IPS DF 6.9 (cell line): ENCODE results near the gene CTNNA2.

Experiments
- DNase-seq: peaks from one replicate; pipeline ENCODE4 v3.0.0-alpha.2; 2013; ENCODE audit warnings: low read depth, low spot score
- H3K27ac ChIP-seq: one replicate; pipeline ENCODE4 v1.5.1; 2013; ENCODE audit warnings: low read length, control low read depth
- H3K27me3 ChIP-seq: 2 replicates; pipeline ENCODE4 v1.6.1; 2013; ENCODE audit warnings: mild to moderate bottlenecking, low read length; ENCODE audit not compliant: control insufficient read depth, insufficient read depth
- H3K36me3 ChIP-seq: 2 replicates; pipeline ENCODE4 v1.6.1; 2013; ENCODE audit warnings: low read length; ENCODE audit not compliant: control insufficient read depth, insufficient read depth
- H3K4me1 ChIP-seq: 2 replicates; pipeline ENCODE4 v1.6.1; 2013; ENCODE audit warnings: low read length; ENCODE audit not compliant: control insufficient read depth, insufficient read depth
- H3K4me3 ChIP-seq: 2 replicates; pipeline ENCODE4 v1.5.1; 2013; ENCODE audit warnings: mild to moderate bottlenecking, low read length
- H3K9me3 ChIP-seq: 2 replicates; pipeline ENCODE4 v1.6.1; 2013; ENCODE audit warnings: low read length, inconsistent platforms; ENCODE audit not compliant: control insufficient read depth, insufficient read depth
- WGBS: extraction: QIAGEN DNeasy Blood & Tissue Kit; methylation state at CpG from one replicate; pipeline ENCODE4 v1.1.7; 2013; ENCODE audit warnings: mixed read lengths, missing lambda C conversion rate; ENCODE audit not compliant: insufficient read length, insufficient coverage; 5-methylcytosine and 5-hydroxymethylcytosine counted together

CTNNA2 gene

GRCh38 chr2:80365762-80366161 is 852.9 kb downstream of the CTNNA2 start:
- no peaks in the 10 kb centered on the region for H3K27me3 ChIP-seq
- H3K27ac ChIP-seq: no peak overlapping the region
- H3K9me3 ChIP-seq: no peaks in the 10 kb centered on the region
- WGBS: no CpG with 5 or more reads among the region's 3 CpGs
- no peak overlapping the region for H3K4me3 ChIP-seq
- no peaks in the 10 kb centered on the region for H3K4me1 ChIP-seq
- H3K36me3 ChIP-seq: no peaks in the 10 kb centered on the region
- no peak for DNase-seq

- Histone ChIP-seq H3K36me3 (no peaks in the 10 kb centered on the region), H3K4me3 (no peak overlapping the region), H3K27me3 (no peaks in the 10 kb centered on the region), H3K4me1 (no peaks in the 10 kb centered on the region), H3K27ac (no peak overlapping the region), H3K9me3 (no peaks in the 10 kb centered on the region)
- no CpG with 5 or more reads among the region's 3 CpGs for WGBS
- no peak for DNase-seq
These were observed 857.6 kb downstream of the CTNNA2 start for GRCh38 chr2:80370375-80371009.

GRCh38 chr2:80374105-80374504 is 861.3 kb downstream of the CTNNA2 start:
- no peaks in the 10 kb centered on the region for H3K36me3 ChIP-seq
- H3K4me3 ChIP-seq: no peak overlapping the region
- H3K27ac ChIP-seq: no peak overlapping the region
- DNase-seq: no peak
- no peaks in the 10 kb centered on the region for H3K4me1 ChIP-seq
- no peaks in the 10 kb centered on the region for H3K9me3 ChIP-seq
- H3K27me3 ChIP-seq: no peaks in the 10 kb centered on the region
- no CpG with 5 or more reads among the region's 3 CpGs for WGBS

- DNase-seq: no peak
- Histone ChIP-seq H3K27ac (no peak overlapping the region), H3K27me3 (no peaks in the 10 kb centered on the region), H3K36me3 (no peaks in the 10 kb centered on the region), H3K4me3 (no peak overlapping the region), H3K9me3 (no peaks in the 10 kb centered on the region), H3K4me1 (no peaks in the 10 kb centered on the region)
These were observed 864.2 kb downstream of the CTNNA2 start for GRCh38 chr2:80377071-80377470.

- Histone ChIP-seq H3K27me3 (no peaks in the 10 kb centered on the region), H3K36me3 (no peaks in the 10 kb centered on the region), H3K4me3 (no peak overlapping the region), H3K4me1 (no peaks in the 10 kb centered on the region), H3K9me3 (no peaks in the 10 kb centered on the region), H3K27ac (no peak overlapping the region)
- WGBS: no CpG with 5 or more reads among the region's 3 CpGs
- DNase-seq: no peak
These were observed 867.9 kb downstream of the CTNNA2 start for GRCh38 chr2:80380736-80381135.

GRCh38 chr2:80381666-80382065 is 868.8 kb downstream of the CTNNA2 start:
- H3K4me1 ChIP-seq: no peaks in the 10 kb centered on the region
- no peaks in the 10 kb centered on the region for H3K27me3 ChIP-seq
- no peaks in the 10 kb centered on the region for H3K36me3 ChIP-seq
- DNase-seq: no peak
- no CpG with 5 or more reads among the region's 3 CpGs for WGBS
- H3K27ac ChIP-seq: no peak overlapping the region
- no peak overlapping the region for H3K4me3 ChIP-seq
- no peaks in the 10 kb centered on the region for H3K9me3 ChIP-seq

GRCh38 chr2:80392441-80392840 is 879.6 kb downstream of the CTNNA2 start:
- H3K4me3 ChIP-seq: no peak overlapping the region
- WGBS: no CpG with 5 or more reads among the region's 2 CpGs
- H3K36me3 ChIP-seq: no peaks in the 10 kb centered on the region
- H3K4me1 ChIP-seq: no peaks in the 10 kb centered on the region
- H3K9me3 ChIP-seq: no peaks in the 10 kb centered on the region
- no peak for DNase-seq
- H3K27ac ChIP-seq: no peak overlapping the region
- H3K27me3 ChIP-seq: no peaks in the 10 kb centered on the region

- H3K4me3 ChIP-seq: no peak overlapping the region
- WGBS: no CpG with 5 or more reads among the region's 1 CpG
- H3K4me1 ChIP-seq: no peaks in the 10 kb centered on the region
- no peak for DNase-seq
- H3K27me3 ChIP-seq: no peaks in the 10 kb centered on the region
- no peaks in the 10 kb centered on the region for H3K9me3 ChIP-seq
- H3K27ac ChIP-seq: no peak overlapping the region
- H3K36me3 ChIP-seq: no peaks in the 10 kb centered on the region
These were observed 881.1 kb downstream of the CTNNA2 start for GRCh38 chr2:80393991-80394390.

GRCh38 chr2:80395251-80395650 is 882.4 kb downstream of the CTNNA2 start:
- Histone ChIP-seq H3K4me1 (no peaks in the 10 kb centered on the region), H3K27me3 (no peaks in the 10 kb centered on the region), H3K27ac (no peak overlapping the region), H3K9me3 (no peaks in the 10 kb centered on the region), H3K4me3 (no peak overlapping the region), H3K36me3 (no peaks in the 10 kb centered on the region)
- DNase-seq: no peak
- WGBS: no CpG with 5 or more reads among the region's 1 CpG

- H3K36me3 ChIP-seq: no peaks in the 10 kb centered on the region
- no peaks in the 10 kb centered on the region for H3K27me3 ChIP-seq
- DNase-seq: no peak
- no peak overlapping the region for H3K27ac ChIP-seq
- H3K4me3 ChIP-seq: no peak overlapping the region
- H3K4me1 ChIP-seq: no peaks in the 10 kb centered on the region
- H3K9me3 ChIP-seq: no peaks in the 10 kb centered on the region
These were observed 883.4 kb downstream of the CTNNA2 start for GRCh38 chr2:80396276-80396675.

- Histone ChIP-seq H3K27ac (no peak overlapping the region), H3K27me3 (no peaks in the 10 kb centered on the region), H3K36me3 (no peaks in the 10 kb centered on the region), H3K4me3 (no peak overlapping the region), H3K9me3 (no peaks in the 10 kb centered on the region), H3K4me1 (no peaks in the 10 kb centered on the region)
- no CpG with 5 or more reads among the region's 4 CpGs for WGBS
- no peak for DNase-seq
These were observed 890.2 kb downstream of the CTNNA2 start for GRCh38 chr2:80403081-80403480.
